GM19035 (cell line): ENCODE measurements around the gene JPT2.
"Not testable (repeated sequence)": the region's sequence is repeated elsewhere in the genome, so short reads cannot be mapped to it uniquely, and the experiment has no call there.

Source experiments
- ATAC-seq: cut with Tn5 transposase; IDR thresholded peaks from one replicate; pipeline ENCODE4 v1.9.1; 2021; ENCODE audit not compliant: unreplicated experiment

Gene JPT2

GRCh38 chr16:1705688-1706385, 27.8 kb downstream of the JPT2 start, which contains the start of gene MAPK8IP3:
MAPK8IP3 (plus strand) TSS chr16:1706195; CDS start chr16:1706340, 145 bp downstream.
- ATAC-seq, result peak; percentile 89

- ATAC-seq, result peak; percentile 21
Measured at GRCh38 chr16:1706386-1707192, 28.5 kb downstream of the JPT2 start.

- no peak for ATAC-seq
Measured at GRCh38 chr16:1707193-1707790, 29.2 kb downstream of the JPT2 start.

GRCh38 chr16:1708083-1708767, 30.1 kb downstream of the JPT2 start:
- no peak for ATAC-seq

GRCh38 chr16:1708768-1709180, 30.7 kb downstream of the JPT2 start:
- no peak for ATAC-seq

GRCh38 chr16:1709356-1709755, 31.3 kb downstream of the JPT2 start:
- ATAC-seq, result no peak

- ATAC-seq, result no peak
Measured at GRCh38 chr16:1710811-1711507, 32.9 kb downstream of the JPT2 start.

- ATAC-seq, result no peak
Measured at GRCh38 chr16:1712791-1713261, 34.7 kb downstream of the JPT2 start.

- no peak for ATAC-seq
Measured at GRCh38 chr16:1713331-1713730, 35.3 kb downstream of the JPT2 start.

- ATAC-seq, result peak; percentile 77
Measured at GRCh38 chr16:1713933-1714332, 35.9 kb downstream of the JPT2 start.

- no peak for ATAC-seq
Measured at GRCh38 chr16:1715220-1715619, 37.1 kb downstream of the JPT2 start.

GRCh38 chr16:1718236-1718635, 40.2 kb downstream of the JPT2 start:
- not testable (repeated sequence) for ATAC-seq

- ATAC-seq, result not testable (repeated sequence)
Measured at GRCh38 chr16:1719559-1720229, 41.6 kb downstream of the JPT2 start.

- ATAC-seq, result no peak
Measured at GRCh38 chr16:1721372-1721771, 43.3 kb downstream of the JPT2 start.

GRCh38 chr16:1723450-1724147, 45.5 kb downstream of the JPT2 start:
- no peak for ATAC-seq

- ATAC-seq, result no peak
Measured at GRCh38 chr16:1724491-1724890, 46.4 kb downstream of the JPT2 start.

GRCh38 chr16:1726661-1727502, 48.8 kb downstream of the JPT2 start:
- ATAC-seq, result no peak
